SK-N-SH (cell line): ENCODE data around the gene RC3H2. TPM values are rescaled to one million over a fixed set of nuclear protein-coding genes. Genes with fewer than 3 reads are reported as not detected.
A peak's percentile ranks its signal among the peaks of the same experiment; 100 is the strongest.
"Not testable (repeated sequence)": the region's sequence is repeated elsewhere in the genome, so short reads cannot be mapped to it uniquely, and the experiment has no call there.

Source experiments
- CTCF ChIA-PET: fragments of 300-600, 350-600 bp; formaldehyde crosslinking; extraction: SDS; loops from one replicate; lab custom pipeline; 2021; lab: Yijun Ruan, JAX
- POLR2A ChIA-PET: fragments of 350-600 bp; sonication (Branson Sonifier 250); formaldehyde crosslinking; extraction: SDS; loops from one replicate; lab custom pipeline; 2020; ENCODE audit warnings: antibody characterized with exemption, inconsistent platforms; lab: Yijun Ruan, JAX
- DNase-seq: peaks from one replicate; pipeline ENCODE4 v3.0.0; 2012
- H2AFZ ChIP-seq: fragments of 200-600 bp; sonication (generic); 2 replicates; pipeline ENCODE4 v1.8.1; 2016; ENCODE audit warnings: antibody characterized with exemption, mild to moderate bottlenecking, low read depth
- H3F3A ChIP-seq: fragments of 200-600 bp; sonication (generic); replicated peaks from 2 replicates; pipeline ENCODE3; 2016; ENCODE audit warnings: antibody characterized with exemption, mild to moderate bottlenecking; ENCODE audit not compliant: insufficient read depth
- H3K27ac ChIP-seq, 2 experiments: fragments of 200-500 bp in 1 of 2; fragments of 200-600 bp in 1 of 2; sonication (Bioruptor generic) in 1 of 2; sonication (generic), shearing (Covaris generic) in 1 of 2; 2 replicates each; pipeline versions ENCODE4 v1.5.1 to v1.6.1; 2014 to 2016; ENCODE audit warnings: low read depth in 2 of 2, inconsistent platforms in 1 of 2, low read length in 1 of 2, mild to moderate bottlenecking in 1 of 2, mixed read lengths in 1 of 2
- H3K27me3 ChIP-seq: fragments of 200-600 bp; sonication (generic), shearing (Covaris generic); 2 replicates; pipeline ENCODE4 v1.6.1; 2016; ENCODE audit warnings: mixed run types; ENCODE audit not compliant: insufficient read depth
- H3K36me3 ChIP-seq, 2 experiments: fragments of 200-500 bp in 1 of 2; fragments of 200-600 bp in 1 of 2; sonication (Bioruptor generic) in 1 of 2; sonication (generic) in 1 of 2; replicated peaks in 1 of 2; 2 replicates each; pipeline versions ENCODE3 to v1.5.1; 2014 to 2016; ENCODE audit warnings: low read length in 1 of 2, mild to moderate bottlenecking in 1 of 2; ENCODE audit not compliant: insufficient read depth in 2 of 2, control insufficient read depth in 1 of 2
- H3K4me1 ChIP-seq, 2 experiments: fragments of 200-500 bp in 1 of 2; fragments of 200-600 bp in 1 of 2; sonication (Bioruptor generic) in 1 of 2; sonication (generic), shearing (Covaris generic) in 1 of 2; 2 replicates each; pipeline versions ENCODE4 v1.5.1 to v1.6.1; 2014 to 2016; ENCODE audit warnings: low read depth in 1 of 2, low read length in 1 of 2, mixed run types in 1 of 2; ENCODE audit not compliant: insufficient read depth in 2 of 2, control insufficient read depth in 1 of 2
- H3K4me2 ChIP-seq: fragments of 200-600 bp; sonication (generic), shearing (Covaris generic); 2 replicates; pipeline ENCODE4 v1.6.1; 2017; ENCODE audit warnings: mixed run types
- H3K4me3 ChIP-seq, 2 experiments: fragments of 200-500 bp in 1 of 2; fragments of 200-600 bp in 1 of 2; sonication (Bioruptor generic) in 1 of 2; sonication (generic), shearing (Covaris generic) in 1 of 2; 2 replicates each; pipeline versions ENCODE4 v1.5.1 to v1.8.1; 2014 to 2016; ENCODE audit warnings: low read depth in 2 of 2, inconsistent platforms in 1 of 2, low read length in 1 of 2, mild to moderate bottlenecking in 1 of 2, mixed read lengths in 1 of 2, moderate library complexity in 1 of 2
- H3K79me2 ChIP-seq: fragments of 200-600 bp; sonication (generic); 2 replicates; pipeline ENCODE4 v1.8.1; 2017; ENCODE audit warnings: mild to moderate bottlenecking; ENCODE audit not compliant: insufficient read depth
- H3K9ac ChIP-seq: fragments of 200-600 bp; sonication (generic); 2 replicates; pipeline ENCODE4 v1.6.1; 2017; ENCODE audit warnings: mixed run types
- H3K9me2 ChIP-seq: fragments of 200-600 bp; sonication (generic); 2 replicates; pipeline ENCODE4 v1.6.1; 2017; ENCODE audit warnings: mixed run types
- H3K9me3 ChIP-seq: fragments of 200-600 bp; sonication (generic); 2 replicates; pipeline ENCODE4 v1.6.1; 2017; ENCODE audit warnings: mixed run types, mild to moderate bottlenecking, moderate library complexity
- H4K20me1 ChIP-seq: fragments of 200-600 bp; sonication (generic); 2 replicates; pipeline ENCODE4 v1.6.1; 2017; ENCODE audit warnings: mild to moderate bottlenecking, mixed run types; ENCODE audit not compliant: insufficient read depth
- CHD2 ChIP-seq: fragments of 150-350 bp; IDR thresholded peaks from 2 replicates; pipeline ENCODE4 v1.6.1; 2018; ENCODE audit warnings: low read length; ENCODE audit not compliant: partially characterized antibody
- FOSL2 ChIP-seq: IDR thresholded peaks from 2 replicates; pipeline ENCODE4 v1.4.0; 2012; ENCODE audit warnings: low read depth, mild to moderate bottlenecking, moderate library complexity, borderline replicate concordance
- GABPA ChIP-seq: IDR thresholded peaks from 2 replicates; pipeline ENCODE4 v1.4.0; 2012; ENCODE audit warnings: low read depth, mild to moderate bottlenecking
- MAX ChIP-seq: IDR thresholded peaks from 2 replicates; pipeline ENCODE4 v1.4.0; 2012; ENCODE audit warnings: low read depth
- MXI1 ChIP-seq: IDR thresholded peaks from 2 replicates; pipeline ENCODE4 v1.6.1; 2012; ENCODE audit warnings: mild to moderate bottlenecking, low read depth, low read length, improper control_type of control experiment
- PBX3 ChIP-seq: IDR thresholded peaks from 2 replicates; pipeline ENCODE4; 2012
- POLR2AphosphoS5 ChIP-seq: IDR thresholded peaks from 2 replicates; pipeline ENCODE4 v1.6.1; 2012; ENCODE audit warnings: low read depth, low read length
- RAD21 ChIP-seq: IDR thresholded peaks from 2 replicates; pipeline ENCODE4 v1.6.1; 2012; ENCODE audit warnings: mild to moderate bottlenecking, low read length
- RXRA ChIP-seq: IDR thresholded peaks from 2 replicates; pipeline ENCODE4 v1.4.0; 2012; ENCODE audit warnings: low read depth, mild to moderate bottlenecking, borderline replicate concordance
- SIN3A ChIP-seq: IDR thresholded peaks from 2 replicates; pipeline ENCODE4 v1.6.1; 2012; ENCODE audit warnings: low read depth, mild to moderate bottlenecking, low read length, moderate library complexity, borderline replicate concordance
- TAF1 ChIP-seq: IDR thresholded peaks from 2 replicates; pipeline ENCODE4 v1.6.1; 2012; ENCODE audit warnings: low read depth, mild to moderate bottlenecking, low read length, moderate library complexity, borderline replicate concordance
- TEAD4 ChIP-seq: IDR thresholded peaks from 2 replicates; pipeline ENCODE4 v1.4.0; 2012; ENCODE audit warnings: mild to moderate bottlenecking, borderline replicate concordance; ENCODE audit not compliant: insufficient read depth
- WGBS: methylation state at CpG from one replicate; pipeline ENCODE4 v1.1.6; 2017; ENCODE audit warnings: low lambda C conversion rate; 5-methylcytosine and 5-hydroxymethylcytosine counted together
- polyA plus RNA-seq, 3 experiments: library from polyadenylated mRNA; depleted of rRNA; stranded (reverse); fragments of >200 nt; gene quantifications; 2 replicates each; pipeline ENCODE4 v1.2.3, GENCODE V29; 2012
- TF ChIP-seq, protein P1 (sequence below): fragments of 200-600 bp; sonication (generic); IDR thresholded peaks from 2 replicates; pipeline ENCODE4 v1.6.1; 2017; ENCODE audit warnings: antibody characterized with exemption, mild to moderate bottlenecking, moderate library complexity
- TF ChIP-seq, protein P2 (sequence below): fragments of 150-350 bp; IDR thresholded peaks from 2 replicates; pipeline ENCODE4 v1.6.1; 2016; ENCODE audit warnings: mild to moderate bottlenecking, low read depth, low read length
- TF ChIP-seq, protein P3 (sequence below): IDR thresholded peaks from 2 replicates; pipeline ENCODE4 v1.6.1; 2012; ENCODE audit warnings: mild to moderate bottlenecking, low read depth, low read length, moderate library complexity

The RC3H2 gene
- polyA plus RNA-seq, 1 of the 3 experiments (the other 2 are of a cell fraction): 12.4 TPM

DNA sequence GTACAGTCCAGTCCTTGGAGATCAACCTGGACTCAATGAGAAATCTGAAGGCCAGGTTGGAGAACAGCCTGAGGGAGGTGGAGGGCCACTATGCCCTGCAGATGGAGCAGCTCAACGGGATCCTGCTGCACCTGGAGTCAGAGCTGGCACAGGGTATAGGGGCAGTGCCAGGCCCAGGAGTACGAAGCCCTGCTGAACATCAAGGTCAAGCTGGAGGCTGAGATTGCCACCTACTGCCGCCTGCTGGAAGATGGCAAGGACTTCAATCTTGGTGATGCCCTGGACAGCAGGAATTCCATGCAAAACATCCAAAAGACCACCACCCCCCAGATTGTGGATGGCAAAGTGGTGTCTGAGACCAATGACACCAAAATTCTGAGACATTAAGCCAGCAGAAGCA lies 66.7 kb downstream of the RC3H2 start:
- H3K79me2 ChIP-seq, H3F3A ChIP-seq, H3K27me3 ChIP-seq, H4K20me1 ChIP-seq, H3K9me2 ChIP-seq, POLR2A ChIA-PET, H3K27ac ChIP-seq, H2AFZ ChIP-seq, H3K4me1 ChIP-seq, H3K36me3 ChIP-seq, H3K9me3 ChIP-seq, H3K4me2 ChIP-seq, H3K9ac ChIP-seq, DNase-seq: not testable (repeated sequence)
- 53% methylated on average over 2 of the region's 3 CpGs for WGBS
- CTCF ChIA-PET: interaction anchor here (0.9 kb wide), 1 partner anchor 511 kb away, joined by 3 read pairs; no protein-coding TSS in a partner anchor
- TF ChIP-seq, protein P1, sequence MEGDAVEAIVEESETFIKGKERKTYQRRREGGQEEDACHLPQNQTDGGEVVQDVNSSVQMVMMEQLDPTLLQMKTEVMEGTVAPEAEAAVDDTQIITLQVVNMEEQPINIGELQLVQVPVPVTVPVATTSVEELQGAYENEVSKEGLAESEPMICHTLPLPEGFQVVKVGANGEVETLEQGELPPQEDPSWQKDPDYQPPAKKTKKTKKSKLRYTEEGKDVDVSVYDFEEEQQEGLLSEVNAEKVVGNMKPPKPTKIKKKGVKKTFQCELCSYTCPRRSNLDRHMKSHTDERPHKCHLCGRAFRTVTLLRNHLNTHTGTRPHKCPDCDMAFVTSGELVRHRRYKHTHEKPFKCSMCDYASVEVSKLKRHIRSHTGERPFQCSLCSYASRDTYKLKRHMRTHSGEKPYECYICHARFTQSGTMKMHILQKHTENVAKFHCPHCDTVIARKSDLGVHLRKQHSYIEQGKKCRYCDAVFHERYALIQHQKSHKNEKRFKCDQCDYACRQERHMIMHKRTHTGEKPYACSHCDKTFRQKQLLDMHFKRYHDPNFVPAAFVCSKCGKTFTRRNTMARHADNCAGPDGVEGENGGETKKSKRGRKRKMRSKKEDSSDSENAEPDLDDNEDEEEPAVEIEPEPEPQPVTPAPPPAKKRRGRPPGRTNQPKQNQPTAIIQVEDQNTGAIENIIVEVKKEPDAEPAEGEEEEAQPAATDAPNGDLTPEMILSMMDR: peak; percentile 9; the same call in 1 of the 2 replicates
- TF ChIP-seq, all 33 proteins: peak for 1; not testable (repeated sequence) for 32
- not testable (repeated sequence) for H3K4me3 ChIP-seq

DNA sequence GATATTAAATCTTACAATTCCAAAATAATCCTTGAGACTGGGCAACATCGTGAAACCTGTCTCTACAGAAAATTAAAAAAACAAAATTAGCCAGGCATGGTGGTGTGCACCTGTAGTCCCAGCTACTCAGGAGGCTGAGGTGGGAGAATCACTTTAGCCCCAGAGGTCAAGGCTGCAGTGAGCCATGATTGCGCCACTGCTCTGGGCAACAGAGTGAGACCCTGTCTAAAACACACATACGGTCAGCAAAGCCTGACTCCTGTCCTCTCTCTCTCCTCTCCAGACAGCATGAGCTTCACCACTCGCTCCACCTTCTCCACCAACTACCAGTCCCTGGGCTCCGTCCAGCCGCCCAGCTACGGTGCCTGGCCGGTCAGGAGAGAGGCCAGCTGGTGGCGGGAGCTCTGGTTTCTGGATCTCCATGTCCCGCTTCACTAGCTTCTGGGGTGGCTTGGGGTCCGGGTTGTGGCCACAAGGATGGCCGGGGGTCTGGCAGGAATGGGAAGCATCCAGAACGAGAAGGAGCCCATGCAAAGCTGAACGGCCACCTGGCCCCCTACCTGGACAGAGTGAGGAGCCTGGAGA lies 67.8 kb downstream of the RC3H2 start:
- DNase-seq: no peak
- H4K20me1 ChIP-seq: no peaks in the 10 kb centered on the region
- no peak overlapping the region for H3K4me3 ChIP-seq
- TF ChIP-seq, protein P2, sequence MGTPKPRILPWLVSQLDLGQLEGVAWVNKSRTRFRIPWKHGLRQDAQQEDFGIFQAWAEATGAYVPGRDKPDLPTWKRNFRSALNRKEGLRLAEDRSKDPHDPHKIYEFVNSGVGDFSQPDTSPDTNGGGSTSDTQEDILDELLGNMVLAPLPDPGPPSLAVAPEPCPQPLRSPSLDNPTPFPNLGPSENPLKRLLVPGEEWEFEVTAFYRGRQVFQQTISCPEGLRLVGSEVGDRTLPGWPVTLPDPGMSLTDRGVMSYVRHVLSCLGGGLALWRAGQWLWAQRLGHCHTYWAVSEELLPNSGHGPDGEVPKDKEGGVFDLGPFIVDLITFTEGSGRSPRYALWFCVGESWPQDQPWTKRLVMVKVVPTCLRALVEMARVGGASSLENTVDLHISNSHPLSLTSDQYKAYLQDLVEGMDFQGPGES: no peak
- no peak for TF ChIP-seq PBX3
- no peak for TF ChIP-seq SIN3A
- TF ChIP-seq TEAD4: no peak
- no peak for TF ChIP-seq MXI1
- no peak for TF ChIP-seq GABPA
- TF ChIP-seq CHD2: no peak
- TF ChIP-seq RAD21: no peak
- no peak for TF ChIP-seq TAF1
- TF ChIP-seq, protein P3, sequence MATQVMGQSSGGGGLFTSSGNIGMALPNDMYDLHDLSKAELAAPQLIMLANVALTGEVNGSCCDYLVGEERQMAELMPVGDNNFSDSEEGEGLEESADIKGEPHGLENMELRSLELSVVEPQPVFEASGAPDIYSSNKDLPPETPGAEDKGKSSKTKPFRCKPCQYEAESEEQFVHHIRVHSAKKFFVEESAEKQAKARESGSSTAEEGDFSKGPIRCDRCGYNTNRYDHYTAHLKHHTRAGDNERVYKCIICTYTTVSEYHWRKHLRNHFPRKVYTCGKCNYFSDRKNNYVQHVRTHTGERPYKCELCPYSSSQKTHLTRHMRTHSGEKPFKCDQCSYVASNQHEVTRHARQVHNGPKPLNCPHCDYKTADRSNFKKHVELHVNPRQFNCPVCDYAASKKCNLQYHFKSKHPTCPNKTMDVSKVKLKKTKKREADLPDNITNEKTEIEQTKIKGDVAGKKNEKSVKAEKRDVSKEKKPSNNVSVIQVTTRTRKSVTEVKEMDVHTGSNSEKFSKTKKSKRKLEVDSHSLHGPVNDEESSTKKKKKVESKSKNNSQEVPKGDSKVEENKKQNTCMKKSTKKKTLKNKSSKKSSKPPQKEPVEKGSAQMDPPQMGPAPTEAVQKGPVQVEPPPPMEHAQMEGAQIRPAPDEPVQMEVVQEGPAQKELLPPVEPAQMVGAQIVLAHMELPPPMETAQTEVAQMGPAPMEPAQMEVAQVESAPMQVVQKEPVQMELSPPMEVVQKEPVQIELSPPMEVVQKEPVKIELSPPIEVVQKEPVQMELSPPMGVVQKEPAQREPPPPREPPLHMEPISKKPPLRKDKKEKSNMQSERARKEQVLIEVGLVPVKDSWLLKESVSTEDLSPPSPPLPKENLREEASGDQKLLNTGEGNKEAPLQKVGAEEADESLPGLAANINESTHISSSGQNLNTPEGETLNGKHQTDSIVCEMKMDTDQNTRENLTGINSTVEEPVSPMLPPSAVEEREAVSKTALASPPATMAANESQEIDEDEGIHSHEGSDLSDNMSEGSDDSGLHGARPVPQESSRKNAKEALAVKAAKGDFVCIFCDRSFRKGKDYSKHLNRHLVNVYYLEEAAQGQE: no peak
- no peak for TF ChIP-seq POLR2AphosphoS5
- TF ChIP-seq MAX: no peak
- no peak for TF ChIP-seq RXRA
- no peak for TF ChIP-seq FOSL2
- no peak overlapping the region for H3K4me2 ChIP-seq
- WGBS: 75% methylated on average over 12 of the region's 14 CpGs
- no peaks in the 10 kb centered on the region for H3K27me3 ChIP-seq
- H3K27ac ChIP-seq: no peak overlapping the region
- ChIA-PET CTCF (interaction anchor here (0.9 kb wide), 1 partner anchor 512 kb away, joined by 3 read pairs; no protein-coding TSS in a partner anchor), POLR2A (no interaction called here)
- H3K79me2 ChIP-seq: no peaks in the 10 kb centered on the region
- H3K9me2 ChIP-seq: no peaks in the 10 kb centered on the region
- no peaks in the 10 kb centered on the region for H3K36me3 ChIP-seq
- no peak overlapping the region for H3K9ac ChIP-seq
- H3K9me3 ChIP-seq: no peaks in the 10 kb centered on the region
- no peaks in the 10 kb centered on the region for H3F3A ChIP-seq
- no peaks in the 10 kb centered on the region for H3K4me1 ChIP-seq
- no peak overlapping the region for H2AFZ ChIP-seq
